SK-N-SH (cell line): ENCODE measurements around the gene AHCY. TPM values are rescaled to one million over a fixed set of nuclear protein-coding genes. Genes with fewer than 3 reads are reported as not detected.

Experiments
- CTCF ChIA-PET: fragments of 300-600, 350-600 bp; formaldehyde crosslinking; extraction: SDS; loops from one replicate; lab custom pipeline; 2021; lab: Yijun Ruan, JAX
- POLR2A ChIA-PET: fragments of 350-600 bp; sonication (Branson Sonifier 250); formaldehyde crosslinking; extraction: SDS; loops from one replicate; lab custom pipeline; 2020; ENCODE audit warnings: antibody characterized with exemption, inconsistent platforms; lab: Yijun Ruan, JAX
- DNase-seq: peaks from one replicate; pipeline ENCODE4 v3.0.0; 2012
- H2AFZ ChIP-seq: fragments of 200-600 bp; sonication (generic); 2 replicates; pipeline ENCODE4 v1.8.1; 2016; ENCODE audit warnings: antibody characterized with exemption, mild to moderate bottlenecking, low read depth
- H3F3A ChIP-seq: fragments of 200-600 bp; sonication (generic); replicated peaks from 2 replicates; pipeline ENCODE3; 2016; ENCODE audit warnings: antibody characterized with exemption, mild to moderate bottlenecking; ENCODE audit not compliant: insufficient read depth
- H3K27ac ChIP-seq, 2 experiments: fragments of 200-500 bp in 1 of 2; fragments of 200-600 bp in 1 of 2; sonication (Bioruptor generic) in 1 of 2; sonication (generic), shearing (Covaris generic) in 1 of 2; 2 replicates each; pipeline versions ENCODE4 v1.5.1 to v1.6.1; 2014 to 2016; ENCODE audit warnings: low read depth in 2 of 2, inconsistent platforms in 1 of 2, low read length in 1 of 2, mild to moderate bottlenecking in 1 of 2, mixed read lengths in 1 of 2
- H3K27me3 ChIP-seq: fragments of 200-600 bp; sonication (generic), shearing (Covaris generic); 2 replicates; pipeline ENCODE4 v1.6.1; 2016; ENCODE audit warnings: mixed run types; ENCODE audit not compliant: insufficient read depth
- H3K36me3 ChIP-seq, 2 experiments: fragments of 200-500 bp in 1 of 2; fragments of 200-600 bp in 1 of 2; sonication (Bioruptor generic) in 1 of 2; sonication (generic) in 1 of 2; replicated peaks in 1 of 2; 2 replicates each; pipeline versions ENCODE3 to v1.5.1; 2014 to 2016; ENCODE audit warnings: low read length in 1 of 2, mild to moderate bottlenecking in 1 of 2; ENCODE audit not compliant: insufficient read depth in 2 of 2, control insufficient read depth in 1 of 2
- H3K4me1 ChIP-seq, 2 experiments: fragments of 200-500 bp in 1 of 2; fragments of 200-600 bp in 1 of 2; sonication (Bioruptor generic) in 1 of 2; sonication (generic), shearing (Covaris generic) in 1 of 2; 2 replicates each; pipeline versions ENCODE4 v1.5.1 to v1.6.1; 2014 to 2016; ENCODE audit warnings: low read depth in 1 of 2, low read length in 1 of 2, mixed run types in 1 of 2; ENCODE audit not compliant: insufficient read depth in 2 of 2, control insufficient read depth in 1 of 2
- H3K4me2 ChIP-seq: fragments of 200-600 bp; sonication (generic), shearing (Covaris generic); 2 replicates; pipeline ENCODE4 v1.6.1; 2017; ENCODE audit warnings: mixed run types
- H3K4me3 ChIP-seq, 2 experiments: fragments of 200-500 bp in 1 of 2; fragments of 200-600 bp in 1 of 2; sonication (Bioruptor generic) in 1 of 2; sonication (generic), shearing (Covaris generic) in 1 of 2; 2 replicates each; pipeline versions ENCODE4 v1.5.1 to v1.8.1; 2014 to 2016; ENCODE audit warnings: low read depth in 2 of 2, inconsistent platforms in 1 of 2, low read length in 1 of 2, mild to moderate bottlenecking in 1 of 2, mixed read lengths in 1 of 2, moderate library complexity in 1 of 2
- H3K79me2 ChIP-seq: fragments of 200-600 bp; sonication (generic); 2 replicates; pipeline ENCODE4 v1.8.1; 2017; ENCODE audit warnings: mild to moderate bottlenecking; ENCODE audit not compliant: insufficient read depth
- H3K9ac ChIP-seq: fragments of 200-600 bp; sonication (generic); 2 replicates; pipeline ENCODE4 v1.6.1; 2017; ENCODE audit warnings: mixed run types
- H3K9me2 ChIP-seq: fragments of 200-600 bp; sonication (generic); 2 replicates; pipeline ENCODE4 v1.6.1; 2017; ENCODE audit warnings: mixed run types
- H3K9me3 ChIP-seq: fragments of 200-600 bp; sonication (generic); 2 replicates; pipeline ENCODE4 v1.6.1; 2017; ENCODE audit warnings: mixed run types, mild to moderate bottlenecking, moderate library complexity
- H4K20me1 ChIP-seq: fragments of 200-600 bp; sonication (generic); 2 replicates; pipeline ENCODE4 v1.6.1; 2017; ENCODE audit warnings: mild to moderate bottlenecking, mixed run types; ENCODE audit not compliant: insufficient read depth
- CHD2 ChIP-seq: fragments of 150-350 bp; IDR thresholded peaks from 2 replicates; pipeline ENCODE4 v1.6.1; 2018; ENCODE audit warnings: low read length; ENCODE audit not compliant: partially characterized antibody
- CTCF ChIP-seq: fragments of 200-600 bp; sonication (generic); IDR thresholded peaks from 2 replicates; pipeline ENCODE4 v1.6.1; 2017; ENCODE audit warnings: antibody characterized with exemption, mild to moderate bottlenecking, moderate library complexity
- EP300 ChIP-seq, 2 experiments: IDR thresholded peaks; 2 replicates each; pipeline versions ENCODE4 v1.4.0 to v1.6.1; 2012; ENCODE audit warnings: borderline replicate concordance in 1 of 2, low read depth in 1 of 2, low read length in 1 of 2
- NFIC ChIP-seq: IDR thresholded peaks from 2 replicates; pipeline ENCODE4 v1.4.0; 2012; ENCODE audit warnings: borderline replicate concordance
- REST ChIP-seq: IDR thresholded peaks from 2 replicates; pipeline ENCODE4 v1.6.1; 2012; ENCODE audit warnings: mild to moderate bottlenecking, low read depth, low read length, moderate library complexity
- RFX5 ChIP-seq: IDR thresholded peaks from 2 replicates; pipeline ENCODE4 v1.6.1; 2012; ENCODE audit warnings: mild to moderate bottlenecking, improper control_type of control experiment, low read length
- TCF12 ChIP-seq: IDR thresholded peaks from 2 replicates; pipeline ENCODE4 v1.4.0; 2012
- USF1 ChIP-seq: IDR thresholded peaks from 2 replicates; pipeline ENCODE4 v1.4.0; 2012; ENCODE audit warnings: low read depth, borderline replicate concordance
- YY1 ChIP-seq: IDR thresholded peaks from 2 replicates; pipeline ENCODE4 v1.4.0; 2012; ENCODE audit warnings: low read depth, mild to moderate bottlenecking
- WGBS: methylation state at CpG from one replicate; pipeline ENCODE4 v1.1.6; 2017; ENCODE audit warnings: low lambda C conversion rate; 5-methylcytosine and 5-hydroxymethylcytosine counted together
- polyA plus RNA-seq, 3 experiments: library from polyadenylated mRNA; depleted of rRNA; stranded (reverse); fragments of >200 nt; gene quantifications; 2 replicates each; pipeline ENCODE4 v1.2.3, GENCODE V29; 2012

AHCY gene
- polyA plus RNA-seq, 1 of the 3 experiments (the other 2 are of a cell fraction) = 196 TPM

- no peak for TF ChIP-seq USF1
- no peak for TF ChIP-seq CTCF
Measured at GRCh38 chr20:34337982-34338726, 35.0 kb upstream of the AHCY start (continued).

- POLR2A ChIA-PET = no interaction called here
- WGBS = 47% methylated on average over 1 of the region's 1 CpG
- Histone ChIP-seq H3F3A (no peaks in the 10 kb centered on the region), H3K4me3 (no peak overlapping the region), H3K79me2 (no peaks in the 10 kb centered on the region), H3K4me1 (no peaks in the 10 kb centered on the region), H3K9me2 (no peaks in the 10 kb centered on the region), H2AFZ (no peak overlapping the region), H3K36me3 (no peaks in the 10 kb centered on the region), H3K9me3 (no peaks in the 10 kb centered on the region), H4K20me1 (no peaks in the 10 kb centered on the region), H3K9ac (no peak overlapping the region), H3K27me3 (no peaks in the 10 kb centered on the region), H3K27ac (no peak overlapping the region), H3K4me2 (no peak overlapping the region)
- TF ChIP-seq RFX5 = no peak
- no peak for TF ChIP-seq TCF12
- TF ChIP-seq USF1 = no peak
- TF ChIP-seq NFIC = no peak
- no peak for TF ChIP-seq CHD2
- no peak for TF ChIP-seq REST
- no peak for TF ChIP-seq YY1
- no peak for TF ChIP-seq CTCF
- no peak for TF ChIP-seq EP300 (IDR thresholded peaks at IDR 0.05; ENCODE audit: borderline replicate concordance in 1 of 2, low read depth in 1 of 2, low read length in 1 of 2)
- CTCF ChIA-PET = interaction anchor here (5.2 kb wide), 1 partner anchor 25 kb away, joined by 40 read pairs; no protein-coding TSS in a partner anchor
- DNase-seq = no peak
Measured at GRCh38 chr20:34337544-34337943, 34.4 kb upstream of the AHCY start.
